Tibial artery (tissue), 4 donors: ENCODE results near the gene NIP7.
A peak's percentile ranks its signal among the peaks of the same experiment; 100 is the strongest.
"Not testable (repeated sequence)": the region's sequence is repeated elsewhere in the genome, so short reads cannot be mapped to it uniquely, and the experiment has no call there.

Experiments used
- DNase-seq, 2 donors: peaks; one replicate each; pipeline ENCODE4 v3.0.0-alpha.2; 2019
- H3K27ac ChIP-seq, 2 donors: fragments of 200-600 bp; sonication (generic) in 1 of 2; 1 replicate in 1 of 2; 2 replicates in 1 of 2; pipeline ENCODE4 v1.5.1; 2018 to 2019; ENCODE audit warnings: mild to moderate bottlenecking in 1 of 2
- H3K27me3 ChIP-seq, 2 donors: fragments of 200-600 bp; sonication (generic) in 1 of 2; one replicate each; pipeline versions ENCODE4 v1.5.1 to v1.6.0; 2016 to 2019
- H3K36me3 ChIP-seq, 3 donors: fragments of 200-600 bp; sonication (generic) in 2 of 3; one replicate each; pipeline ENCODE4 v1.5.1; 2016 to 2019; ENCODE audit warnings: mild to moderate bottlenecking in 2 of 3
- H3K4me1 ChIP-seq, 4 donors: fragments of 200-600 bp; sonication (generic) in 2 of 4; 1 replicate in 3 of 4; 2 replicates in 1 of 4; pipeline ENCODE4 v1.5.1; 2016 to 2019
- H3K4me3 ChIP-seq, 2 donors: fragments of 200-600 bp; sonication (generic) in 1 of 2; 1 replicate in 1 of 2; 2 replicates in 1 of 2; pipeline ENCODE4 v1.5.1; 2018 to 2019; ENCODE audit warnings: mild to moderate bottlenecking in 2 of 2
- H3K9me3 ChIP-seq, 3 donors: fragments of 200-600 bp; sonication (generic) in 1 of 3; one replicate each; pipeline ENCODE4 v1.5.1; 2016 to 2019
- intact Hi-C: fragments of 100-400 bp; cut with DNase I; formaldehyde crosslinking; loops from one replicate; pipeline ENCODE4 v1.15.0; 2023; ENCODE audit warnings: low total_unique reads
- TF ChIP-seq, protein P1 (sequence below), 2 experiments: fragments of 200-600 bp in 1 of 2; fragments of 450-650 bp in 1 of 2; IDR thresholded peaks; one replicate each; pipeline ENCODE4 v1.5.1; 2017 to 2019; ENCODE audit warnings: antibody characterized with exemption in 2 of 2, mild to moderate bottlenecking in 1 of 2, moderate library complexity in 1 of 2

NIP7 gene

DNA sequence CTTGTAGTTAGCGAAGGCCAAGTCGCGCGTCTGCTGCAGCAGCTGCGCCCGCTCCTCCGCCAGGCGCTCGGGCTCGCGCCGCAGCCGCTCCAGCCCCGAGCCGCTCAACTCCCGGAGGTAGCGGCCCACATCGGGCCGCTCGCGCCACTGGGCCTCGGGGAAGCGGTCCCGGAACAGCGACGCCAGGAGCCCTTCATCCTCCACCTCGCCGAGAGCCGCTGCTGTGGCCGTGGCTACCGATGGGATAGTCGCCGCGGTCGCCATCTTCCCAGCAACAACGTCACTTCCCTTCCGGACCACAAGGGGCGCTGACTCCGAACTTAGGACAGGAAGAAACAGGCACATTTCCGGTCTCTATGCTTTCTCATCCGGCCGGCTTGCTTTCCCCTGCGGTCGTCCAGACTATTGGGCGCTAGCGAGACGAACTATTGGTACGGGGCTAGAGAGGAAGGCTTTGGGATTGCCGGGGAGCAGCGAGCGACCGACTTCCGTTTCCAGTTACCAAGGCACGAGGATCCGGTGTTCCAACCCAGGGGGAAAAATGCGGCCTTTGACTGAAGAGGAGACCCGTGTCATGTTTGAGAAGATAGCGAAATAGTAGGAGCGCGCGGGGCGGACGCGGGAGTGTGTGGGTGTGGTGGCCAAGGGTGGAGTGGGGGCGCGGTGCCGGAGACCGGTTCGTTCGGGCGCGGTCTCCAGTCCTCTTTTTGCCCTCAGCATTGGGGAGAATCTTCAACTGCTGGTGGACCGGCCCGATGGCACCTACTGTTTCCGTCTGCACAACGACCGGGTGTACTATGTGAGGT, at the start of gene NIP7, which contains the start of gene COG8:
TSS of gene NIP7 (plus strand) at position 484 of the 806 bp plus-strand sequence. CDS start at position 542, 58 bp downstream.
TSS of gene COG8 (minus strand) at position 276 of the 806 bp plus-strand sequence. CDS start at position 264, 12 bp downstream.
- Histone ChIP-seq H3K27me3 (no peaks in the 10 kb centered on the region), H3K4me3 (peak within 1 kb of the TSS; percentile 70 to 88), H3K4me1 (peaks cover 0 to 27% (median 24%) of the 10 kb centered on the region in 4 donors), H3K9me3 (no peaks in the 10 kb centered on the region), H3K27ac (peak within 1 kb of the TSS; percentile 87 to 95), H3K36me3 (peaks cover 29 to 50% (median 42%) of the 10 kb centered on the region in 3 donors)
- peak; percentile 97 for DNase-seq
- TF ChIP-seq, protein P1, sequence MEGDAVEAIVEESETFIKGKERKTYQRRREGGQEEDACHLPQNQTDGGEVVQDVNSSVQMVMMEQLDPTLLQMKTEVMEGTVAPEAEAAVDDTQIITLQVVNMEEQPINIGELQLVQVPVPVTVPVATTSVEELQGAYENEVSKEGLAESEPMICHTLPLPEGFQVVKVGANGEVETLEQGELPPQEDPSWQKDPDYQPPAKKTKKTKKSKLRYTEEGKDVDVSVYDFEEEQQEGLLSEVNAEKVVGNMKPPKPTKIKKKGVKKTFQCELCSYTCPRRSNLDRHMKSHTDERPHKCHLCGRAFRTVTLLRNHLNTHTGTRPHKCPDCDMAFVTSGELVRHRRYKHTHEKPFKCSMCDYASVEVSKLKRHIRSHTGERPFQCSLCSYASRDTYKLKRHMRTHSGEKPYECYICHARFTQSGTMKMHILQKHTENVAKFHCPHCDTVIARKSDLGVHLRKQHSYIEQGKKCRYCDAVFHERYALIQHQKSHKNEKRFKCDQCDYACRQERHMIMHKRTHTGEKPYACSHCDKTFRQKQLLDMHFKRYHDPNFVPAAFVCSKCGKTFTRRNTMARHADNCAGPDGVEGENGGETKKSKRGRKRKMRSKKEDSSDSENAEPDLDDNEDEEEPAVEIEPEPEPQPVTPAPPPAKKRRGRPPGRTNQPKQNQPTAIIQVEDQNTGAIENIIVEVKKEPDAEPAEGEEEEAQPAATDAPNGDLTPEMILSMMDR (IDR thresholded peaks at IDR 0.05) = peak; percentile 82 to 92
- intact Hi-C loops = loop anchor here (10.0 kb wide), 1 partner anchor 805 kb away; the partner anchor contains the start of gene ZFP90

DNA sequence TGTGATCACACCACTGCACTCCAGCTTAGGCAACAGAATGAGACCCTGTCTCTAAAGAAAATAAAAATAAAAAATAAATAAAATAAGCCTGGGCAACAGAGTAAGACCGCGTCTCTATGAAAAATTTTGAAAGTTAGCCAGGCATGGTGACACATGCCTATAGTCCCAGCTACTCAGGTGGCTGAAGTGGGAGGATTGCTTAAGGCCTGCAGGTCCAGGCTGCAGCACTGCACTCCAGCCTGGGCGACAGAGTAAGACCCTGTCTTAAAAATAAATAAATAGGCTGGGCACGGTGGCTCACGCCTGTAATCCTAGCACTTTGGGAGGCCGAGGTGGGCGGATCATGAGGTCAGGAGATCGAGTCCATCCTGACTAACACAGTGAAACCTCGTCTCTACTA, 47.9 kb upstream of the NIP7 start:
- H3K27me3 ChIP-seq, DNase-seq, H3K27ac ChIP-seq, H3K9me3 ChIP-seq, intact Hi-C loops, H3K4me3 ChIP-seq, H3K36me3 ChIP-seq: not testable (repeated sequence)
- peaks cover 0 to 11% (median 4%) of the 10 kb centered on the region in 4 donors for H3K4me1 ChIP-seq

DNA sequence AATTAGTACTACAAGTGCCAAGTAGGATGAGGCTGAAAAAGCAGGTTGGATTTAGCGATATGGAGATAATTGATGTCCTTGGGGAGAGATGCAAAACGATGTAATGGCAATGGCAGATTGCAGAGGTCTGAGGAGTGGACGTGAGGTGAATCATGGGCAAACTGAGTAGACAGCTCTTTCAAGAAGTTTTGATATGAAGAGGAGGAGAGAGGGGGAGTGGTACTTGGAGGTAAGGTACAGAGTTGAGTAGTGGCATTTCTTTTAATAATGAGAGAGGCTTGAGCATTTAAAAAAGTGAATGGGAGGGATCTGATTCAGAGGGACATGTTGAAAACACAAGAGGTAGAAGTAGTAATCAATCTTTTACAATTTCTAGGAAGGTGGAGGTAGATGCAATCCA, 46.2 kb upstream of the NIP7 start:
- H3K27ac ChIP-seq = no peak overlapping the region
- intact Hi-C loops = no loop called here
- H3K9me3 ChIP-seq = no peaks in the 10 kb centered on the region
- no peak for DNase-seq
- TF ChIP-seq, protein P1 (IDR thresholded peaks at IDR 0.05) = no peak
- H3K36me3 ChIP-seq = peaks cover 0 to 8% (median 4%) of the 10 kb centered on the region in 3 donors
- H3K27me3 ChIP-seq = no peaks in the 10 kb centered on the region
- H3K4me1 ChIP-seq = no peaks in the 10 kb centered on the region
- H3K4me3 ChIP-seq = no peak overlapping the region

DNA sequence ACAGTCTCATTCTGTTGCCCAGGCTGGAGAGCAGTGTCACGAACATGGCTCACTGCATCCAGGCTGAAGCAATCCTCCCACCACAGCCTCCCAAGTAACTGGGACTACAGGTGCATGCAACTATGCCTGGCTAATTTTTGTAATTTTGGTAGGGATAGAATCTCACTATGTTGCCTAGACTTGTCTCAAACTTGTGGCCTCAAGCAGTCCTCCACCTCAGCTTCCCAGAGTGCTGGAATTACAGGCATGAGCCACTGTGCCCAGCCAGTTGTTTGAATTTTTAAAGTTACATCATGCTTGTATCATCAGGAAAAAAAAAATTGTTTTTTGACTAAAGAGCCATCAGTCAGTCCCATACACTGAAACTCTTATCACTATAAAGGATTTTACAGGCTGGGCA, 45.5 kb upstream of the NIP7 start:
- intact Hi-C loops = no loop called here
- no peak overlapping the region for H3K27ac ChIP-seq

DNA sequence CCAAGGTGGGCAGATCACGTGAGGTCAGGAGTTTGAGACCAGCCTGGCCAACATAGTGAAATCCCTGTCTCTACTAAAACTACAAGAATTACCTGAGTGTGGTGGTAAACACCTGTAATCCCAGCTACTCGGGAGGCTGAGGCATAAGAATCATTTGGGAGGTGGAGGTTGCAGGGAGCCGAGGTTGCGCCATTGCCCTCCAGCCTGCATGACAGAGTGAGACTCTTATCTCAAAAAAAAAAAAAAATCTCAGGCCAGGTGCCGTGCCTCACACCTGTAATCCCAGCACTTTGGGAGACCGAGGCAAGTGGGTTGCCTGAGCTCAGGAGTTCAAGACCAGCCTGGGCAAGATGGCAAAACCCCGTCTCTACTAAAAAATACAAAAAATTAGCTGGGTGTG, 42.8 kb upstream of the NIP7 start:
- peaks cover 19 to 31% (median 24%) of the 10 kb centered on the region in 3 donors for H3K36me3 ChIP-seq
- DNase-seq, intact Hi-C loops, H3K4me1 ChIP-seq, H3K27ac ChIP-seq, H3K9me3 ChIP-seq, H3K4me3 ChIP-seq, H3K27me3 ChIP-seq: not testable (repeated sequence)

More for the DNA sequence above, 45.5 kb upstream of the NIP7 start:
- no peak overlapping the region for H3K4me3 ChIP-seq
- H3K9me3 ChIP-seq = no peaks in the 10 kb centered on the region
- TF ChIP-seq, protein P1 (IDR thresholded peaks at IDR 0.05) = no peak
- H3K4me1 ChIP-seq = no peaks in the 10 kb centered on the region
- DNase-seq = no peak
- H3K27me3 ChIP-seq = no peaks in the 10 kb centered on the region
- H3K36me3 ChIP-seq = peaks cover 0 to 8% (median 4%) of the 10 kb centered on the region in 3 donors

DNA sequence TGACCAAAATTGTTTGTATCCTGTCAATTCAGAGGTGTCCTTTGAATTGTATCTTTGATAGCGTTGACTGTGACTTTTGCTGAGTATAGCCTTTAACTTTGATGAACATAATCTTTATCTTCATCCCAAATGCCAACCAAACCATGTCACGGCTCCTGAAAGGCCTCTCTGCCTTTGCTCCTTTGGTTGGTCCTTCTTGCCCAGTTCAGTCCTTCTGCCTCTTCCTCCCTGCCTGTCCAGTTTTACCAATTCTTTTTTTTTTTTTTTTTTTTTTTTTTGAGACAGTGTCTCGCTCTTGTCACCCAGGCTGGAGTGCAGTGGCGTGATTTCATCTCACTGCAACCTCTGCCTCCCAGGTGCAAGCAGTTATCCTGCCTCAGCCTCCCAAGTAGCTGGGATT, 41.3 kb upstream of the NIP7 start:
- H3K36me3 ChIP-seq = peaks cover 19 to 31% (median 31%) of the 10 kb centered on the region in 3 donors
- H3K9me3 ChIP-seq = no peaks in the 10 kb centered on the region
- H3K27me3 ChIP-seq = no peaks in the 10 kb centered on the region
- no peak overlapping the region for H3K27ac ChIP-seq
- DNase-seq = no peak
- TF ChIP-seq, protein P1 (IDR thresholded peaks at IDR 0.05) = no peak
- intact Hi-C loops = no loop called here
- no peak overlapping the region for H3K4me3 ChIP-seq
- H3K4me1 ChIP-seq = no peaks in the 10 kb centered on the region
